HUES6 (cell line): ENCODE data around the gene TSPAN13.

Source experiments
- H3K27ac ChIP-seq: 2 replicates; pipeline ENCODE4 v1.7.0; 2013; ENCODE audit warnings: low read depth, mild to moderate bottlenecking, low read length, inconsistent platforms
- H3K27me3 ChIP-seq: 2 replicates; pipeline ENCODE4 v1.6.1; 2013; ENCODE audit warnings: low read length; ENCODE audit not compliant: control insufficient read depth, insufficient read depth
- H3K36me3 ChIP-seq: 2 replicates; pipeline ENCODE4 v1.6.1; 2013; ENCODE audit warnings: low read length; ENCODE audit not compliant: control insufficient read depth, insufficient read depth
- H3K4me1 ChIP-seq: 2 replicates; pipeline ENCODE4 v1.6.1; 2013; ENCODE audit warnings: low read length; ENCODE audit not compliant: control insufficient read depth, insufficient read depth
- H3K4me3 ChIP-seq: 2 replicates; pipeline ENCODE4 v1.5.1; 2013; ENCODE audit warnings: low read depth, low read length
- H3K9ac ChIP-seq: one replicate; pipeline ENCODE4 v1.6.1; 2013; ENCODE audit warnings: mild to moderate bottlenecking, low read length
- H3K9me3 ChIP-seq: 2 replicates; pipeline ENCODE4 v1.6.1; 2013; ENCODE audit warnings: low read depth, low read length; ENCODE audit not compliant: control insufficient read depth, insufficient read depth

TSPAN13 gene

DNA sequence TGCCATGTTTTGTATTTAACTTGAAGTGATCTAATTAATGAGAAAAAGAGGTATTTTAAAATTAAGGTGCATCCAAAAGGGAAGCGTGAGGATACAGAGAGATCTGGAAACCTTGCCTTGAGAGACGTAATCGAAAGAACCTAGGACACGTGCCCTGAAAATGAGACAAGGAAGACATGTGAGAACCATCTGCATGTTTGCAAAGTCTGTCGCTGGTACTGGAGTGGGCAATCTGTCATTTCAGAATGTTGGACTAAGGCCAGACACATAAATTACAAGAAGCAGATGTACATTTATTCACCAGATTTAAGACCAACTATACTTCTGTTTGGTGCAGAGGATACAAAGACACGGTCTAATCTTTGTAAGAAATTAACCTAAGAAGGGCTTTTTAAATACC, 42.1 kb downstream of the TSPAN13 start:
- H3K27me3 ChIP-seq = no peaks in the 10 kb centered on the region
- no peak overlapping the region for H3K27ac ChIP-seq
- H3K9me3 ChIP-seq = no peaks in the 10 kb centered on the region
- no peak overlapping the region for H3K9ac ChIP-seq
- no peak overlapping the region for H3K4me3 ChIP-seq
- no peaks in the 10 kb centered on the region for H3K4me1 ChIP-seq
- H3K36me3 ChIP-seq = no peaks in the 10 kb centered on the region

DNA sequence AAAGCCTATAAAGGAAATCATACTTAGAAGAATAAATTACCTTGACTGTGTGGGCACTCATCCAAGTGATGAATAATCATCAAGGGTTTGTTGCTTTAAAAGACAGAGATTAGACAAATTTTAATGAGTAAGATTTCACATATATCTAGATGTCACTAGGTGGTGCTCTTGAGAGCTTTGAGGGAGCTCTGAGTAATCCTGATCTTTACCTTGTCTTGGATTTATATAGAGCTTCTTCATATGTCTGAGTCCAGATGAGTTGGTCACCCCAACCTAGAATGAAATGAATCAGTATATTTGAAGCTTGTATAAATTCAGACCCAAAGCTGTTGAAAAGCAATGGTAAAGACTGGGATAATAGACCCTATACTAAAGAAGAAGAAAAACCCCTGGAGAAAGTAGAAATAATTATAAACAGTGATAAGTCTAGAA, 47.6 kb downstream of the TSPAN13 start:
- Histone ChIP-seq H3K27me3 (no peaks in the 10 kb centered on the region), H3K36me3 (no peaks in the 10 kb centered on the region), H3K27ac (no peak overlapping the region), H3K4me3 (no peak overlapping the region), H3K9ac (no peak overlapping the region), H3K9me3 (no peaks in the 10 kb centered on the region), H3K4me1 (no peaks in the 10 kb centered on the region)

DNA sequence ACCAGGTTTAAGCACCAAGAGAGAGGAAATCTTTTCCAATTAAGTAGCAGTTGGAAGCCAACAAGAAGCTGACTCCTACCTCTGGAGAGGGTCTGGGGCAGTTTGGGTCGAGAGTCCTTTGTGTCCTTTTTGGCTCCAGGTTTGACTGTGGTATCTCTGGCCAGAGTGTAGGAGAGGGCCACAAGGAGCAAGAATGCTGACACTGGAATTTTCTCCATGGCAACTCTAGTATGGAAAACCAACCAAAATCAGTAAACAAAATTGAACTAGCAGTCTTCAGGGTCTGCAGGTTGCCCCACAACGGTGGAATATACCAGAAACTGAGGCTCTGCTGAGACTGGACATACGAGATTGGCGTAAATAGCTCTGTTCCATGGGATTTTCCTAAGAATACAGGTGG, 48.0 kb downstream of the TSPAN13 start:
- Histone ChIP-seq H3K9me3 (no peaks in the 10 kb centered on the region), H3K27ac (no peak overlapping the region), H3K36me3 (no peaks in the 10 kb centered on the region), H3K27me3 (no peaks in the 10 kb centered on the region), H3K4me1 (no peaks in the 10 kb centered on the region), H3K9ac (no peak overlapping the region), H3K4me3 (no peak overlapping the region)

DNA sequence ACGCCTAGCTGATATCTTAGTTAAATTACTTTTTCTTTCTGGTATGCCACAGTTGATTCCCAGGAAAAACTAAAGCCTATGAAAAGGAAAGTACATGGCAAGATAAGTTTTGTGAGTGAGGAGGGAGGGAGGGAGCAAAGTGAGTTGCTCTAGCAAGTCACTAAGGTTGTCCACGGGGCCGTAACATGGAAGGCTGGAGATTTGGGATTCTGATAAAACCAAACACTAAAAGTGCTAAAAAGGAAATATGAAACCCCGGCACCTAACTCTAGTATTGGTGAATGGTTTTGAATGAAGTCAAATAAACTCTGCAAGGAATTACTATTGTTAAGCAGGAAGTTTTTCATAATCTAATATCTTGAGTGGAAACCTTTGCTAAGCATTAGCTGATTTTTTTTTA, 49.6 kb downstream of the TSPAN13 start:
- Histone ChIP-seq H3K9ac (no peak overlapping the region), H3K27me3 (no peaks in the 10 kb centered on the region), H3K36me3 (no peaks in the 10 kb centered on the region), H3K27ac (no peak overlapping the region), H3K4me1 (no peaks in the 10 kb centered on the region), H3K9me3 (no peaks in the 10 kb centered on the region), H3K4me3 (no peak overlapping the region)

- H3K9me3 ChIP-seq = no peaks in the 10 kb centered on the region
- no peaks in the 10 kb centered on the region for H3K4me1 ChIP-seq
- H3K27ac ChIP-seq = no peak overlapping the region
- no peak overlapping the region for H3K4me3 ChIP-seq
- H3K27me3 ChIP-seq = no peaks in the 10 kb centered on the region
- H3K9ac ChIP-seq = no peak overlapping the region
- H3K36me3 ChIP-seq = no peaks in the 10 kb centered on the region
Observed at GRCh38 chr7:16803881-16804673, 50.5 kb downstream of the TSPAN13 start.

- H3K9me3 ChIP-seq = no peaks in the 10 kb centered on the region
- H3K4me3 ChIP-seq = no peak within 1 kb of the TSS
- no peak within 1 kb of the TSS for H3K27ac ChIP-seq
- no peak within 1 kb of the TSS for H3K9ac ChIP-seq
- no peaks in the 10 kb centered on the region for H3K4me1 ChIP-seq
- no peaks in the 10 kb centered on the region for H3K27me3 ChIP-seq
- no peaks in the 10 kb centered on the region for H3K36me3 ChIP-seq
Observed at GRCh38 chr7:16804674-16805439, 51.3 kb downstream of the TSPAN13 start, which contains the start of gene AGR2. TSS of gene AGR2 (minus strand) at chr7:16804999. CDS start at chr7:16801796, 3,203 bp downstream.

GRCh38 chr7:16805441-16805840, 51.9 kb downstream of the TSPAN13 start:
- no peaks in the 10 kb centered on the region for H3K27me3 ChIP-seq
- H3K36me3 ChIP-seq = no peaks in the 10 kb centered on the region
- H3K4me1 ChIP-seq = no peaks in the 10 kb centered on the region
- H3K27ac ChIP-seq = no peak overlapping the region
- no peak overlapping the region for H3K9ac ChIP-seq
- H3K9me3 ChIP-seq = no peaks in the 10 kb centered on the region
- no peak overlapping the region for H3K4me3 ChIP-seq

DNA sequence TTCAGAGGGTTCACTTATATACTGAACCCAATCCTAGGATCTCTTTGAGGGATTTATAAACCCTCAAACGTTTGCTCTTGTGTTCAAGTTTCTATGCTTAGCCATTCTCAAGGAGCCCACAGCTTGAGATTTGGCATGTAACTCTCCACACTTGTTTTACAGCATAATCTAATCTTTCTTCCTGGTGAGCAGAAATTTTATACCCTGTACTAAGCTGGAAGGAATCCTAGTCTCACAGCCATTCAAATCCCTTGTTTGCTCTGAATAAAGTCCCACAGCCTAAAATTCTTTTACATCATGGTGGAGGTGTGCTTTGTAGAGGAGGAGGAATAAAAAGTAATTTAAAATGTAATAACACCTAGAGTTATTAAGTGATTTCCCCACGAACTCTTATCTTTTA, 56.6 kb downstream of the TSPAN13 start:
- H3K36me3 ChIP-seq = no peaks in the 10 kb centered on the region
- H3K4me1 ChIP-seq = no peaks in the 10 kb centered on the region
- no peak overlapping the region for H3K4me3 ChIP-seq
- H3K27me3 ChIP-seq = no peaks in the 10 kb centered on the region
- H3K9me3 ChIP-seq = no peaks in the 10 kb centered on the region
- H3K27ac ChIP-seq = no peak overlapping the region
- no peak overlapping the region for H3K9ac ChIP-seq

GRCh38 chr7:16810573-16810972, 57.0 kb downstream of the TSPAN13 start:
- no peaks in the 10 kb centered on the region for H3K4me1 ChIP-seq

DNA sequence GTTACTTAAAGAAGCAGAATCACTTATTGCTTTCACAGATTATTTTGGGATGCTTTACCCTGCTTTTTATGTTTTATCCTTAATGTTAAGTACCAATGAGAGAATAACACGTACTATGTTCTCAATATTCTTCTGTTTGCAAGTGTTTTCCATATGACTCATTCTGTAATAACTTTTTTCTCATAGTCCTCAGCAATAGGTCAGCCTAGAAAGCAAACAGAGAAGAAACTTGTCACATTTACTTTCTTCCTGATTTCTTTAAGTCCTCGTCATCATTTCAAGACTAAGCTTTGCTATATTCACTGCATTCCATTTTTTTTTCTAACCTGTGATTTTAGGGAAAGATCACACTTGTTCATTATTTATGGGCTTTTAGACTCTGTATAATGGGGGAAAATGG, 58.0 kb downstream of the TSPAN13 start:
- Histone ChIP-seq H3K9me3 (no peaks in the 10 kb centered on the region), H3K27ac (no peak overlapping the region), H3K9ac (no peak overlapping the region), H3K4me1 (no peaks in the 10 kb centered on the region), H3K27me3 (no peaks in the 10 kb centered on the region), H3K4me3 (no peak overlapping the region), H3K36me3 (no peaks in the 10 kb centered on the region)

More at GRCh38 chr7:16810573-16810972, 57.0 kb downstream of the TSPAN13 start:
- no peak overlapping the region for H3K4me3 ChIP-seq
- H3K27ac ChIP-seq = no peak overlapping the region
- no peaks in the 10 kb centered on the region for H3K27me3 ChIP-seq
- H3K9ac ChIP-seq = no peak overlapping the region
- H3K36me3 ChIP-seq = no peaks in the 10 kb centered on the region
- H3K9me3 ChIP-seq = no peaks in the 10 kb centered on the region

DNA sequence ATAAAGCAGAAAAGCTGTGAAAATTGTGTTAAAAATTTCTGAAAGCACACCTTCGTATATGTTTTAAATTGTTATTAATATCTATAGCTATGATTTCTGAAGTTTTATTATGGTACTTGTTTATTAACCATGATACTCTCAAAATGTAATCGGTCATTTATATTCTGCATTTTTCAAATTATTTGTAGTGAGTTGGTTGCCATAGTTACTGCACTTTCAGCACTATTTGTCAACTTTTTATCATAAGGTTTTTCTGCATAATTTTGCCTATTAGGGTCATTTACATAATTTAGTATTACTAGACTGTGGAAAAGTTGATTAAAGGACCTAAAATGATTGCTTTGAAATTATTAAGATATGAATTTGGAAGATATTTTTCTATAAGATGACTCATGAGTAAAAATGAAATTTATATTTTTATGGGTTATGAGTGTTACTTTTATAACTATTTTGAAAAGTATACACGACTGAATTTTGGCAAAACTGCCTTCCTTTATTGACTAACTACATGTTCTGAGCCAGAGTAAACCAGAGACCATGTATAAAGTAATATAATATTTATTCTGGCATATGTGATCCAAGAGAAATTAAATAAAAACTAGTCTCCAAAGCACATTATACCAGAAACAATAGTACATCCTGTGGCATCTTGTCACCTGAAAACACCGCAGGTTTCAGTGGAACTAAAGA, 59.1 kb downstream of the TSPAN13 start:
- H3K27me3 ChIP-seq = no peaks in the 10 kb centered on the region
- H3K27ac ChIP-seq = no peak overlapping the region
- H3K4me1 ChIP-seq = no peaks in the 10 kb centered on the region
- no peak overlapping the region for H3K9ac ChIP-seq
- H3K9me3 ChIP-seq = no peaks in the 10 kb centered on the region
- H3K4me3 ChIP-seq = no peak overlapping the region
- H3K36me3 ChIP-seq = no peaks in the 10 kb centered on the region
